B cell (primary cell): ENCODE results near the gene SFT2D2.

Experiments
- CTCF ChIP-seq: fragments of 200-600 bp; IDR thresholded peaks from one replicate; pipeline ENCODE4 v1.8.0; 2022; ENCODE audit warnings: antibody characterized with exemption, mild to moderate bottlenecking
- EZH2 ChIP-seq: IDR thresholded peaks from 2 replicates; pipeline ENCODE4 v1.6.1; 2012; ENCODE audit warnings: borderline replicate concordance, low read depth, mild to moderate bottlenecking, moderate library complexity, low read length; ENCODE audit not compliant: insufficient read depth, poor library complexity, severe bottlenecking

GRCh38 chr1:168259567-168259966 is 33.8 kb downstream of the SFT2D2 start:
- TF ChIP-seq CTCF (no peak), EZH2 (no peak)
